ENCODE data around the gene CASS4. TPM values are rescaled to one million over a fixed set of nuclear protein-coding genes. Genes with fewer than 3 reads are reported as not detected.
A peak's percentile ranks its signal among the peaks of the same experiment; 100 is the strongest.

The CASS4 gene
- total and polyA plus RNA-seq, 3 donors from 2014 or later: 0.79 to 1.8 (median 0.92) TPM

DNA sequence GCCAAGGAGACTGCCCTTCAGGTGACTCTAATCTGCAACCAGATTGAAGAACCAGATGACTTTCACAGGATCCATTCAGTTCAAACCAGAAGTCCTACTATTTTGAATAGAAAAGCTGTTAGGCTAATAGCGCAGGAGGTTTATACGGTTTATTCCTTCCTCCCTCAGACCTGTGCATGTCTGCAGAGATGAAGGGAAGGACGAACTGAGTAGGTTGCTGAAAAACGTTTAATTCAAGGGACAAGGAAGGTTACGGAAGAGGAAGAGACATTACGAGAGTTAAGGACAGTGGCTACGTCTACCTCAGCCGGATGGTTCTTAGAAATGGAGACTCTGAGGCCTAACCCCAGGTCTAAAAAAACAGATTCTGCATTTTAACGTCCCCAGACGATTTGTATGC lies 21.0 kb upstream of the CASS4 start:
- peaks cover 19% of the 10 kb centered on the region for H3K4me1 ChIP-seq
- H3K36me3 ChIP-seq (ENCODE audit: low read depth, missing control alignments): no peaks in the 10 kb centered on the region
- TF ChIP-seq, protein P1, sequence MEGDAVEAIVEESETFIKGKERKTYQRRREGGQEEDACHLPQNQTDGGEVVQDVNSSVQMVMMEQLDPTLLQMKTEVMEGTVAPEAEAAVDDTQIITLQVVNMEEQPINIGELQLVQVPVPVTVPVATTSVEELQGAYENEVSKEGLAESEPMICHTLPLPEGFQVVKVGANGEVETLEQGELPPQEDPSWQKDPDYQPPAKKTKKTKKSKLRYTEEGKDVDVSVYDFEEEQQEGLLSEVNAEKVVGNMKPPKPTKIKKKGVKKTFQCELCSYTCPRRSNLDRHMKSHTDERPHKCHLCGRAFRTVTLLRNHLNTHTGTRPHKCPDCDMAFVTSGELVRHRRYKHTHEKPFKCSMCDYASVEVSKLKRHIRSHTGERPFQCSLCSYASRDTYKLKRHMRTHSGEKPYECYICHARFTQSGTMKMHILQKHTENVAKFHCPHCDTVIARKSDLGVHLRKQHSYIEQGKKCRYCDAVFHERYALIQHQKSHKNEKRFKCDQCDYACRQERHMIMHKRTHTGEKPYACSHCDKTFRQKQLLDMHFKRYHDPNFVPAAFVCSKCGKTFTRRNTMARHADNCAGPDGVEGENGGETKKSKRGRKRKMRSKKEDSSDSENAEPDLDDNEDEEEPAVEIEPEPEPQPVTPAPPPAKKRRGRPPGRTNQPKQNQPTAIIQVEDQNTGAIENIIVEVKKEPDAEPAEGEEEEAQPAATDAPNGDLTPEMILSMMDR (IDR thresholded peaks at IDR 0.05): no peak
- TF ChIP-seq POLR2A (IDR thresholded peaks at IDR 0.05): no peak
- no peaks in the 10 kb centered on the region for H3K9me3 ChIP-seq
- WGBS, 2 donors: 16 to 19% methylated on average over 10 of the region's 10 CpGs
- intact Hi-C loops (cut with DNase I; ENCODE audit: low total_unique reads): no loop called here
- DNase-seq: no peak
- H3K4me3 ChIP-seq: peak overlapping the region in 1 of 2 donors; percentile 81
- H3K27ac ChIP-seq: no peak overlapping the region
- H3K27me3 ChIP-seq: no peaks in the 10 kb centered on the region

- TF ChIP-seq, protein P1 (IDR thresholded peaks at IDR 0.05): no peak
- TF ChIP-seq POLR2A (IDR thresholded peaks at IDR 0.05): no peak
- 1% methylated on average over 20 to 29 of the region's 29 CpGs for WGBS, 2 donors
- H3K27ac ChIP-seq: peak overlapping the region; percentile 69 to 86
- intact Hi-C loops (cut with DNase I; ENCODE audit: low total_unique reads): no loop called here
- H3K9me3 ChIP-seq: no peaks in the 10 kb centered on the region
- H3K27me3 ChIP-seq: no peaks in the 10 kb centered on the region
- no peaks in the 10 kb centered on the region for H3K36me3 ChIP-seq (ENCODE audit: low read depth, missing control alignments)
- peaks cover 19% of the 10 kb centered on the region for H3K4me1 ChIP-seq
- DNase-seq: peak; percentile 23
- peak overlapping the region; percentile 70 to 81 for H3K4me3 ChIP-seq
These were observed 20.4 kb upstream of the CASS4 start for GRCh38 chr20:56391596-56392131.

DNA sequence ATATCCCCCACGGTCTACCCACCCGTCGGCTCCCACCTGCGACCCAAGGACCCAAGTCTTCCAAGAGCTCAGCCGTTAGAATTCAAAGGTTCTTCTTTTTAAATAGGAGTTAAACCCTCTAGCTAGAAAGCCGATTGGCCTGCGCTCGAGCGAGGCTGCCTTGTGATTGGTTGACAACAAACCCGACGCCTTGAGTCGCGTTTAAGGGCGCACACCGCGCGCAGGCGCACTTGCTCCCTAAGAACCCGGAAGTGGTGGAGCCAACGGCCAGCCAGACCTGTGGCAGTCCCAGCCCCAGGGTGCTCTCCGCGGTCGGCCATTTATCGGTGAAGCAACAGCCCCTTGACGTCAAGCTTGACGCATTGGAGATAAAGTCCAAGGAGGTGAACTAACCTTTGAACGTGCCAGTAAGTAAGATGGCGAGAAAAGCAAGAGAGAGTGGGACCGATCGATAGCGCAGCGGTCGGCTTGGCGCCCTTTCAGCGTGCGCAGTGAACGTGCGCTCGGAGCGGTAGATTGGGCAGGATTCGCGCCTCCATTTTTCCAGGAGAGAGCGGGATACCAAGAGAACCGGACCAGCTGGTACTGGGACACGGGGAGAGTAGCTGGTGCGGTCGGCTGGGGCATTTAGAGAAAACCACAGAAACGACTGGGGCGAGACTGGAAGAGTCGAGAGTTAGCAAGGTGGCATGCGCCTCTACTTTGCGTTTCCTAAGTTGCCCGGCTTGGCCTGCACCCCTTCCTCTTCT lies 19.8 kb upstream of the CASS4 start, which contains the start of the genes AURKA and CSTF1:
TSS of gene AURKA (minus strand) at position 84 of the 749 bp plus-strand sequence. CDS start 4,018 bp downstream, outside the sequence.
TSS of gene CSTF1 (plus strand) at position 514 of the 749 bp plus-strand sequence. CDS start 2,908 bp downstream, outside the sequence.
- peak; percentile 28 for TF ChIP-seq POLR2A (IDR thresholded peaks at IDR 0.05)
- TF ChIP-seq, protein P1 (IDR thresholded peaks at IDR 0.05): no peak
- H3K36me3 ChIP-seq (ENCODE audit: low read depth, missing control alignments): no peaks in the 10 kb centered on the region
- H3K27me3 ChIP-seq: no peaks in the 10 kb centered on the region
- peak; percentile 100 for DNase-seq
- WGBS, 2 donors: 1% methylated on average over 41 to 53 of the region's 53 CpGs
- H3K9me3 ChIP-seq: no peaks in the 10 kb centered on the region
- peak within 1 kb of the TSS; percentile 70 to 81 for H3K4me3 ChIP-seq
- H3K27ac ChIP-seq: peak within 1 kb of the TSS; percentile 69 to 86
- peaks cover 19% of the 10 kb centered on the region for H3K4me1 ChIP-seq
- intact Hi-C loops (cut with DNase I; ENCODE audit: low total_unique reads): no loop called here

- H3K36me3 ChIP-seq (ENCODE audit: low read depth, missing control alignments): no peaks in the 10 kb centered on the region
- TF ChIP-seq POLR2A (IDR thresholded peaks at IDR 0.05): no peak
- TF ChIP-seq, protein P1 (IDR thresholded peaks at IDR 0.05): no peak
- H3K9me3 ChIP-seq: no peaks in the 10 kb centered on the region
- H3K4me1 ChIP-seq: peaks cover 19% of the 10 kb centered on the region
- intact Hi-C loops (cut with DNase I; ENCODE audit: low total_unique reads): no loop called here
- DNase-seq: no peak
- WGBS, 2 donors: 0 to 1% methylated on average over 18 of the region's 18 CpGs
- peak overlapping the region; percentile 70 to 81 for H3K4me3 ChIP-seq
- H3K27ac ChIP-seq: peak overlapping the region; percentile 69 to 86
- no peaks in the 10 kb centered on the region for H3K27me3 ChIP-seq
These were observed 19.1 kb upstream of the CASS4 start for GRCh38 chr20:56392881-56393482.
